GM13976 (cell line): ENCODE results near the gene ANKRD40.

ENCODE experiments used
- DNase-seq: peaks from one replicate; pipeline ENCODE4 v3.0.0; 2012; ENCODE audit warnings: low spot score
- in situ Hi-C: fragments of 300-500 bp; cut with MboI; formaldehyde crosslinking; loops from one replicate; pipeline ENCODE4 v1.12.0; 2022; ENCODE audit warnings: low sequenced_read_pairs, mixed read lengths, inconsistent platforms; ENCODE audit not compliant: unreplicated experiment
- TF ChIP-seq, protein P1 (sequence below): IDR thresholded peaks from 2 replicates; pipeline ENCODE4 v1.5.1; 2012; ENCODE audit warnings: borderline replicate concordance, mild to moderate bottlenecking; ENCODE audit not compliant: insufficient read depth; ENCODE audit errors: extremely low read depth, missing control alignments, control extremely low read depth

Gene ANKRD40

DNA sequence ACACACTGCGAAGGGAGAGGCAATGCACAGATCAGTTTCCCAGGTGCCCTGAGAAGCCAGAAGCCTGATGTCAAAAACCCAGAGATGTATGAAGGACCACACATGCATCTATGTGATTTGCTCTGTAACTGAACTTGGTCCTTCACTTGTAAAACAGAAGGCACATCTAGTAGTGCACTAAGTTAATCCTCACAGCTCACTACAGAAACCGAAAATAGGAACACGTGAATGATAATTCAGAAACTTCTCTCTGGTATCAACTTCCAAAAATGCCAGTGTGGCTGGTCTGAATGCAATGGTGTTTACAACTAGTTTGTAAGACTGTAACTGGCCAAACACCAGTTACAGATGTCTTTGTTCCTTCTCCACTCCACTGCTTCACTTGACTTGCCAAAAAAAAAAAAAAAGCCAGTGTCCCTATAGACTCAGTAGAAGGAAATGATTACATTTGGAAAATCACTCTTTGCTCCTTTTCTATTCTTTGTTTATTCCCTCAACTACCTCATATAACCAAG, 11.3 kb downstream of the ANKRD40 start:
- in situ Hi-C loops, result no loop called here
- TF ChIP-seq, protein P1, sequence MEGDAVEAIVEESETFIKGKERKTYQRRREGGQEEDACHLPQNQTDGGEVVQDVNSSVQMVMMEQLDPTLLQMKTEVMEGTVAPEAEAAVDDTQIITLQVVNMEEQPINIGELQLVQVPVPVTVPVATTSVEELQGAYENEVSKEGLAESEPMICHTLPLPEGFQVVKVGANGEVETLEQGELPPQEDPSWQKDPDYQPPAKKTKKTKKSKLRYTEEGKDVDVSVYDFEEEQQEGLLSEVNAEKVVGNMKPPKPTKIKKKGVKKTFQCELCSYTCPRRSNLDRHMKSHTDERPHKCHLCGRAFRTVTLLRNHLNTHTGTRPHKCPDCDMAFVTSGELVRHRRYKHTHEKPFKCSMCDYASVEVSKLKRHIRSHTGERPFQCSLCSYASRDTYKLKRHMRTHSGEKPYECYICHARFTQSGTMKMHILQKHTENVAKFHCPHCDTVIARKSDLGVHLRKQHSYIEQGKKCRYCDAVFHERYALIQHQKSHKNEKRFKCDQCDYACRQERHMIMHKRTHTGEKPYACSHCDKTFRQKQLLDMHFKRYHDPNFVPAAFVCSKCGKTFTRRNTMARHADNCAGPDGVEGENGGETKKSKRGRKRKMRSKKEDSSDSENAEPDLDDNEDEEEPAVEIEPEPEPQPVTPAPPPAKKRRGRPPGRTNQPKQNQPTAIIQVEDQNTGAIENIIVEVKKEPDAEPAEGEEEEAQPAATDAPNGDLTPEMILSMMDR, result no peak

DNA sequence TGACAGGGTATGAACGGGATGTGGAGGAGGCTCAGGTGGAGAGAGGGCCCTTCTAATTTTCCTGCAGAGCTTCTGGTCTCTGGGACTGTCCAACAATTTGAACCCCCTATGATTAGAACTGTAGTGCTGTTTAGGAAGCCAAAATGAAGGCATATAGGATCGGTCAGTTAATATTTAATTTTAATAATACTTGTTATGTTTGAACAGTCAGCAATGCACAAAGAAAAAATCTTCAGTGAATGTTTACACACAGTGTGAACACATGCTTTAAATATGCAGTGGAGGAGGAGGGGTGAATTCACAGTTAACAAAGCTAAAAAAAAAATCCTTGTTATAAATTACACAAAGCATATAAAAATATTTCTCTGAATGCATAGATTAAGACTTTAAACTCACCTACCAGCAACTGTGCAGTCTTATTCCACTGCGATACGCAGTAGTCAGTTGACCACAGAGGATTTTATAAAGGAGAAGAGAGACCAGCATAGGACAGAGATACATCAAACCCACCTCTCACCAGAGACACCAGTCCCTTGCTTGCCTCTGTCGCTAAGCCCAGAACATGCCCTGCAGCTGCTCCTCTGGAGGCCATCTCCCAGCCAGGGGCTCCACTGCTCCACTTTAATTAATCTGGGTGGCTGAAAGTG, 14.6 kb downstream of the ANKRD40 start:
- no peak for DNase-seq
- in situ Hi-C loops, result no loop called here
- TF ChIP-seq, protein P1, result no peak

More for the DNA sequence above, 11.3 kb downstream of the ANKRD40 start:
- DNase-seq, result no peak

DNA sequence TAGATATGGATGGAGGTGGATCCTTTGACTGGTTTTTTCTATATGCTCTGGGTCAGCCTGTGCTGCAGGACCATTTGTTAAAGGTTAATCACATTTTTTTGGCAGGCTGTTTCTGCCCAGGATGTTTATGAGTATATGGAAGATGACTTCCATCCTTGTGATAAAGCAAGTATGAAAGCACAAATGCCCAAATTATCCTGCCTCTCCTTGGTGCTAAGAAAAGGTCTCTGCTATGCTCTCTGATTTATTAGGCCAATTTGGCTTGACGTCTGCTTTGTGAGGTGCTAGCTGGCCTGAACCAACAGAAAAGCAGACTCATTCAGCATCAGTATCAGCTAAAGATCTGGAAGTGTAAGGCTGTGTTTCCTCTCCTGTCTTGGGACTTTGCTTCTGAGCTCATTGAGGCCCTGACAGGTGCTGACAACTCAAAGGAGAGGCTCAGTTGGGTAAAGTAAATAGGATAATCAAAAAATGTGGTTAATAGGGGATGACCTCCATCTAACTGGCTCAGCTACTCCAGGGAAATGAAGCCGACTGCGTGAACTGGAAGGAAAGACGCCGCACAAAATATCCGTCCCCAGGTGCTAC, 15.2 kb downstream of the ANKRD40 start:
- in situ Hi-C loops, result no loop called here
- DNase-seq, result no peak
- TF ChIP-seq, protein P1, result no peak

DNA sequence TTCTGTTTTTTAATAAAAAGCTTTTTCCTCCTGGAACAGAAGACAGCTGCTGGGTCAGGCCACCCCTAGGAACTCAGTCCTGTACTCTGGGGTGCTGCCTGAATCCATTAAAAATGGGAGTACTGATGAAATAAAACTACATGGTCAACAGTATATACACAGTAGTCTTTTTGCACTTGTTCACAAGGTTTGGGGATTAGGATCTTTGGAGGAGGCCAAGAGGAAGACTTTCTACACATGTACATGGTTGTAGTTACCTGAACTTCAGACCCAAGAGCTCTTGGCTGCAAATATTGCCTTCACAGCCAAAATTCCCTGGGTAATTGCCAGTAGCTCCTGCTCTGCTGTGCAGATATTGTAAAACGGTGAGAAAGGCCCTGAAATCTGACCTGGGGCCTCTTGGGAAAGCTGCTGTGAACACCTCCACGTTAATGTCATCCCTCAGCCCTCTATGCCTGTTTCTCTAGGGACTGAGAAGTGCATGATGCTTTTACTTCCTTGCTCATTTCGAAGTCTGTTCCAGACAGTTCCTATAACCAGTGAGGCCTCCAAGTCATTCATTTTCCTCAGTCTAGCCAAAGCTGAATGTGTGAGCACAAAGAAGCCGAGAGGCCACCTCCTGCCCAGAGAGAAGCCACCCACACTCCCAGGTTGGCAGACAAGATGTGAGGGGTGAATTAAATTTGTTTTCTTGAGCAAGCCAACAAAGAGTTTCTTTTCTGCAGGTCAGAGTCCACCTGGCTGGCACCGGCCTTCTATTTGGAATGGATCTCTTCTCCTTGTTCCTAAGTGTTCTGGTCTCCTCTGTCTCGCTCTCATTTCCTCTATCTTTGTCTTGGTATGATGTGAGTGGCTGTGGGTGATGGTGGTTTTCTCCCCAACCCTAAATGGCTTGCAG, 15.9 kb downstream of the ANKRD40 start:
- no peak for DNase-seq
- TF ChIP-seq, protein P1, result no peak
- in situ Hi-C loops, result no loop called here

DNA sequence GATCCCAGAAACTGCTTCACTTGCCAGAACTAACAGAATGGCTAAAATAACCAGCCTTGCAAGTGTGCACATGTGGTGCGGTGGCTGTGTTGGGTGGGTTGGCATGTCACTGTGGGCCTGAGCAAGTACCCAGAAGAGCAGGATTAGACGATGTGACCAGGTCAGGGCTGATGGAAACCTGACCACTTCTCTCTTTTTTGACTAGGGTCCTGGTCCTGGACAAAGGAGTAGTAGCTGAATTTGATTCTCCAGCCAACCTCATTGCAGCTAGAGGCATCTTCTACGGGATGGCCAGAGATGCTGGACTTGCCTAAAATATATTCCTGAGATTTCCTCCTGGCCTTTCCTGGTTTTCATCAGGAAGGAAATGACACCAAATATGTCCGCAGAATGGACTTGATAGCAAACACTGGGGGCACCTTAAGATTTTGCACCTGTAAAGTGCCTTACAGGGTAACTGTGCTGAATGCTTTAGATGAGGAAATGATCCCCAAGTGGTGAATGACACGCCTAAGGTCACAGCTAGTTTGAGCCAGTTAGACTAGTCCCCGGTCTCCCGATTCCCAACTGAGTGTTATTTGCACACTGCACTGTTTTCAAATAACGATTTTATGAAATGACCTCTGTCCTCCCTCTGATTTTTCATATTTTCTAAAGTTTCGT, 16.7 kb downstream of the ANKRD40 start:
- in situ Hi-C loops, result no loop called here
- TF ChIP-seq, protein P1, result no peak
- DNase-seq, result peak; percentile 12
